ENCODE data around the gene TEAD1.

The TEAD1 gene

DNA sequence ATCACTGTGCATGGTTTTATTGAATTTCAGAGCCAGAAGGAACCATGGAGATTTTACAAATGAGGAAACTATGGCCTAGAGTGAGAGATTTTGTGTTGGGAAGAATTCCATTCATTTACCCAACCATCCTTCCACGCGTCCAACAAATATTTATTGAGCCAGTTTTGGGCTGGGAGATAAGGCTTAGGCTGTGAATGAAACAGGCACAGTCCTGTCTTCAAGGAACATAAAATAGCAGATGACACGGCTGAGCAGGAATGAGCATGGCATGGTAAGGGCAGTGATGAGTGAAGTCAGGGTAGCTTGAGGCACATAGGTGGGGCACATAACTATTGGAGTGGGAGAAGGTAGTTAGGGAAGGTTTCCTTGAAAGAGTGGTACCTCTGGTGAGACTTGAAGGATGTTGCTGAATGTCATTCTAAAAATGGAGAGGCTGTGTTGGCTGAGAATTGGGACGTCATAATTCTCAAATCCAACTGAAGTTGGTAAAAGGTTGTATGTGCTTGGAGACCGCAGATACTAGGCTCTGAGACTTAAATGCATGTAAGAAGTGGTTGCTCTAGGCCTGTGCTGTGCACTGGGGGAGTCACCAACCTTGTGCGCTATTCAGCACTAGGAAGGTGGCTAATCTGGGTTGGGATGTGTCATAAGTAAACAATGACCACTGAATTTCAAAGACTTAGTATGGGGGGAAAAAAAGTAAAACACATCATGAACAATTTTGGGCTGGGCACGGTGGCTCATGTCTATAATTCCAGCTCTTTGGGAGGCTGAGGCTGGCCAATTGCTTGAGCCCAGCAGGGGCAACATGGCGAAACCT lies 51.9 kb downstream of the TEAD1 start:
- TF ChIP-seq, protein P1, sequence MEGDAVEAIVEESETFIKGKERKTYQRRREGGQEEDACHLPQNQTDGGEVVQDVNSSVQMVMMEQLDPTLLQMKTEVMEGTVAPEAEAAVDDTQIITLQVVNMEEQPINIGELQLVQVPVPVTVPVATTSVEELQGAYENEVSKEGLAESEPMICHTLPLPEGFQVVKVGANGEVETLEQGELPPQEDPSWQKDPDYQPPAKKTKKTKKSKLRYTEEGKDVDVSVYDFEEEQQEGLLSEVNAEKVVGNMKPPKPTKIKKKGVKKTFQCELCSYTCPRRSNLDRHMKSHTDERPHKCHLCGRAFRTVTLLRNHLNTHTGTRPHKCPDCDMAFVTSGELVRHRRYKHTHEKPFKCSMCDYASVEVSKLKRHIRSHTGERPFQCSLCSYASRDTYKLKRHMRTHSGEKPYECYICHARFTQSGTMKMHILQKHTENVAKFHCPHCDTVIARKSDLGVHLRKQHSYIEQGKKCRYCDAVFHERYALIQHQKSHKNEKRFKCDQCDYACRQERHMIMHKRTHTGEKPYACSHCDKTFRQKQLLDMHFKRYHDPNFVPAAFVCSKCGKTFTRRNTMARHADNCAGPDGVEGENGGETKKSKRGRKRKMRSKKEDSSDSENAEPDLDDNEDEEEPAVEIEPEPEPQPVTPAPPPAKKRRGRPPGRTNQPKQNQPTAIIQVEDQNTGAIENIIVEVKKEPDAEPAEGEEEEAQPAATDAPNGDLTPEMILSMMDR (IDR thresholded peaks at IDR 0.05; ENCODE audit: low read depth, low read length): no peak

DNA sequence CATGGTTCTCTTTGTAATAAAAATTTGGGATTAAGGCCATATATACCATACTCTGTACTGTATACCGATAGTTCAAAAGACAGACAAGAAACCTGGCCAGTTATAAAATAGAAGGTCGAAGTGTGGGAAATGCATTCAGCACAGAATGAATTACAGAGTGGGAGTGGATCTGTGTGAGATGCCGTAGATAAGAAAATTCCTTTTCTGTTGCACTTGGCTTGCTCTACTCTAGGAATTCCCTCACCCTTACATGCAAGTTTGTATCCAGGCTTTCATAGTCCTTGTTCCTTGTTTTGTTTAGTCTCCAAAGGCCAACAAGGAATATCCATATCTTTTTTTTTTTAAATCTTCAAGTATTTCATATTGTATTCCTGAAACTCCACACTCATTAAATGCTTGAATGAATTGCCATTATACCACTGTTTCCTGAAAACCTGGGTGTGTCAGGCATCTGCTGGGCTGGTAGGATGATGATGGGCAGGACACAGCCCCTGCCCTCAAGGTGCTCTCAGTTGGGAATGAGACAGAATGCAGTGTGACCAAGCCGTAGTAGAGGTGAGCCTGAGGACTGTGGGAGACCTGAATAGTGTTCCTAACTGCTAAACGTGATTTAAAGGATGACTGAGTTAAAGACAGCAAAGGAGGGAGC lies 53.5 kb downstream of the TEAD1 start:
- TF ChIP-seq, protein P1 (IDR thresholded peaks at IDR 0.05; ENCODE audit: low read depth, low read length): no peak
- DNase-seq (ENCODE audit: extremely low read depth, low read depth): no peak

More for the DNA sequence above, 51.9 kb downstream of the TEAD1 start:
- DNase-seq (ENCODE audit: extremely low read depth, low read depth): no peak

DNA sequence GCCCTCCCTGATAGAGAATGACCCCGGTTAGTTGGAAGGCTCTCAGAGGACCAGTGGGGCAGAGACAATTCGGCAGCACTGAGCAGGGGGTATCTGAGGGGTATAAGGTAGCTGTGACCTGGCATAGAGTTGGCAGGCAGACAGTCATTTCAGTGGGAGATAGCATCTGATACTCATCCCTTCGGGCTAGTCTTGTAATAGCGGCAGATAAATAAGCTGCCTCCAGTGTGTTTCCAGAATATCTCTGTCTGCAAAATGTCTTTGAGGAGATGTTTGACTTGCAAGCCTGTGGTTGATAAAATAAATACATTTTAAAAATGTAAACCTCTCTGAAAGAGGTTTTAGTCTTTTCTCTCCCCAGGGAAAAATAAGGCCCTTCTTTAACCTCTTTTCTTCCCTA lies 54.2 kb downstream of the TEAD1 start:
- no peak for DNase-seq (ENCODE audit: extremely low read depth, low read depth)
- TF ChIP-seq, protein P1 (IDR thresholded peaks at IDR 0.05; ENCODE audit: low read depth, low read length): no peak

- TF ChIP-seq, protein P1 (IDR thresholded peaks at IDR 0.05; ENCODE audit: low read depth, low read length): no peak
- no peak for DNase-seq (ENCODE audit: extremely low read depth, low read depth)
Observed at GRCh38 chr11:12729941-12730340, 55.7 kb downstream of the TEAD1 start.

GRCh38 chr11:12731841-12732336 lies 57.7 kb downstream of the TEAD1 start:
- DNase-seq (ENCODE audit: extremely low read depth, low read depth): no peak
- TF ChIP-seq, protein P1 (IDR thresholded peaks at IDR 0.05; ENCODE audit: low read depth, low read length): no peak

DNA sequence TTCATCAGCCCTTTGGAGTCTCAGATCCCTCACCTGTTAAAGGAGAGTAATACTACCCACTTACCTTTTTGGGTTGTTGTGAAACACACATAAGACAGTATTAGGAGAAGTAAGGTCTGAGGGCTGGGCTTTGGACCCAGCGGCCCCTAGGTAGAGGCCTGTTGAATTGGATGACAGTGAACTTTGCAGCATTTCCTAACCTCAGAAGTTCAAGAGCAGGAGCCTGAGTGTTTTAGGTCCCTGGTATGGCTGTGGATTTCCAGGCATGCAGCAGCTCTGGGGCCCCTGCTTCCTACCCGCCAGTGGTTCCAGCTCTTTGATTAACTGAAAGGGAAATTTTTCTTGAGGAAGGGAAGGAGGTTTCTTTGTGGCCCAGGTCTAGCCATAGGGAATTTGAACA lies 58.9 kb downstream of the TEAD1 start:
- DNase-seq (ENCODE audit: extremely low read depth, low read depth): no peak
- TF ChIP-seq, protein P1 (IDR thresholded peaks at IDR 0.05; ENCODE audit: low read depth, low read length): no peak

GRCh38 chr11:12734625-12735024 lies 60.4 kb downstream of the TEAD1 start:
- DNase-seq (ENCODE audit: extremely low read depth, low read depth): no peak

More at GRCh38 chr11:12734625-12735024, 60.4 kb downstream of the TEAD1 start:
- TF ChIP-seq, protein P1 (IDR thresholded peaks at IDR 0.05; ENCODE audit: low read depth, low read length): no peak
